GM12872 (cell line): ENCODE results near the gene GSG1L.

Experiments used
- CTCF ChIP-seq: IDR thresholded peaks from 3 replicates; pipeline ENCODE4 v1.5.1; 2011; ENCODE audit warnings: low read depth, mild to moderate bottlenecking, low read length, moderate library complexity; ENCODE audit not compliant: insufficient read depth

Gene GSG1L

DNA sequence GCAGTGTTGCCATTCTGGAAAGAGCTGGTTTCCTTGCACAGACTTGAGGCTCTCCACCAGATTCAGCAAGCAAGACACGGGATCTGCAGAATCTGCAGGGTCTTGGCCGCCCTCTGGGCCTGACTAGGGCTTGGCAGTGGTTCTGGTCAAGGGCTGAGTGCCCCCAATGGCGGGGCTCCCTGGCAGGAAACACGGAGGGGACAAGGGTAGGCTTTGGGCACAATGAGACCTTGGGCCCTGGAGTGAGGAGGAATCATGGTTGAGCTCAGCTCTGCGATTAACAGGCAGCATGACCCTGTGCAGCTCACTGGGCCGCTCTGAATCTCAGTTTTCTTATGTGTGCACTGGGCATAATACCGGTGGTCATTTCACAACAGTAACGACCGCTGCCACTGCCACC is 249.9 kb downstream of the GSG1L start:
- TF ChIP-seq CTCF, result no peak

GRCh38 chr16:27811881-27812280 is 251.6 kb downstream of the GSG1L start:
- TF ChIP-seq CTCF, result no peak

DNA sequence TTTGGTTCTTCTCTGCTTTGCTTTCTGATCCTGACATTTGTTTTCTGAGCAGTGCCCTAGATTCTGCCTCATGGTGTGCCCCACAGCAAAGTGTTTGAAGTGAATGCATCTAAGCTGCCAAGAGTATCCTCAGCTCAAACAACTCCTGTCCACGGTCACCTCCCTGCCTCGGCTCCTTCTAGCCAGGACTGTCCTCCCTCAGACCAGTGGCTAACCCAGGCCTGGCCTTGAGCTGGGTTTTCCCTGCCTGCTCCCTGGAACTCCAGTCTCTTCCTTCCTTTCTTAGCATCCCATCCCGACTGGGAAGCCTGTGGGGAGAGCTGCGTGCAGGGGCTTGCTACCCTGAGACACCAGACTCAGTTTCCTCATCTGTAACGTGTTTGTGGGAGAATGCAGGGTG is 256.5 kb downstream of the GSG1L start:
- no peak for TF ChIP-seq CTCF

DNA sequence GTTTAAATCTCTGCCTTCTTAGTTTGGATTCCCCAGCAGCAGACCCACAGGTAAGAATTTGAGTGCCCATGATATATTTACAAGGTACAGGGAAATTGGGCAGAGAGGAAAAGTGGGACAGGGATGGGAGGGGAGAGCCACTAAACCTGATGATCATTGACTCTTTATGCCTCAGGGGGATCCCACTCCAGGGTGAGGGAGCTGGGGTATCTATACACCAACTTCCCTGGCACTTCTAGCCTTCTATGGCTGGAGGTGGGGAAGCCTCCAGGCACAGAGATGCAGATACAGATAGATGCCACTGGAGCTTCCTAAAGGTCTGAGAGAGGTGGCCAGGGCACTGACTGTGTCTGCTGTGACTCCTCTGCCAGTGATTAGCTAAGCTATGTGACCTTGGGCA is 257.1 kb downstream of the GSG1L start:
- no peak for TF ChIP-seq CTCF

DNA sequence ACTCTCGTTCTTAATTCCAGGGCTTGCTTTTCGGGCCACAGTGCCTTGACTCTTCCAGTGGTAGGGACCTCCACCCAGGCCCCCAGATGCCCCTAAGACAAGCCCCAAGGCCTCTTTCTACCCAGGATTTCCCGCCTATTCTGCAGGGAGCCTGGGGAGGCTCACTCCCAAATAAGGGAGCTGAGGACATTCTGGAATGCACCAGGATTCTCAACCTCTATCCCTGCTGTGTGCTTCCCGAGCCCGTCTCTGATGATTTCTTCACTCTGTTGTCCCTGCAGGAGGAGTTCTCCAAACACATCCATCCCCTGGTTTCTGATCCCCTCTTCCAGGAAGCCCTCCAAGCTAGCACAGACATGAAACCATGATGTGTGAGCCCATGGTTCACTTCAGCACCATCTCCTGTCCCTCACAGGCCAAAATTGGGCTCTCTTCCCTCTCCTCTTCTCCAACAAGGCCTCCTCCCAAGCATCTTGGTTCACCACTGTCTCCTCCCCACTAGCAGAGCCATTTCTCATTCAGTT is 257.6 kb downstream of the GSG1L start:
- TF ChIP-seq CTCF, result no peak

DNA sequence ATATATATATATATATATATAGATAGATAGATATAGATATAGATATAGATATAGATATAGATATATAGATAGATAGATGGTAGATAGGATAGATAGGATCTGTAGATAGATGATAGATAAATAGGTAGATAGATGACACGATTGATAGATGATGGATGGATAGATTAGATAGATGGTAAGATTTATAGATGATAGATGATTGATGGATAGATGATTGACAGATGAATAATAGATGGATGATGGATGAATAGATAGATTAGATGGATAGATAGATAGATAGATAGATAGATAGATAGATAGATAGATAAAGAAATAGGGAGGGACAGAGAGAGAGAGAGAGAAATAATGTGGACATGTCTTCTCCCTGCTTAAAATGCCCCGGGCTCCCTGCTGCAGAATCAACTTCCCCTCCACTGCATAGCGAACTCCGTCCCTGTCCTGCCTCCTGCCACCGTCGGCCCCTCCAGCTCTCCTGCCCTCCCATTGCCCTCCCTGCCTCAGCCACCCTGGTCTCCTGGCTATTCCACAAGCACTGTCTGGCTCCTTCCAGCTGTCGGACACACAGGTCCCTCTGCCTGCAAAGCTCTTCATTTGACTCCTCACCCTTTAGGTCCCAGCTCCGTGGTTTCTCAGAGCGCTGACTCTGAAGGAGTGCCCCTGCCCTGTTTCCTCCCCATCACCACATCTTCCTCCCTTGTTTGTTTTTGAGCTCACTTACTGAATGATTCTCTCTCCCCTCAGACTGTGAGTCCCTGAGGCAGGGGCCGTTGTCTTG is 259.6 kb downstream of the GSG1L start:
- no peak for TF ChIP-seq CTCF

DNA sequence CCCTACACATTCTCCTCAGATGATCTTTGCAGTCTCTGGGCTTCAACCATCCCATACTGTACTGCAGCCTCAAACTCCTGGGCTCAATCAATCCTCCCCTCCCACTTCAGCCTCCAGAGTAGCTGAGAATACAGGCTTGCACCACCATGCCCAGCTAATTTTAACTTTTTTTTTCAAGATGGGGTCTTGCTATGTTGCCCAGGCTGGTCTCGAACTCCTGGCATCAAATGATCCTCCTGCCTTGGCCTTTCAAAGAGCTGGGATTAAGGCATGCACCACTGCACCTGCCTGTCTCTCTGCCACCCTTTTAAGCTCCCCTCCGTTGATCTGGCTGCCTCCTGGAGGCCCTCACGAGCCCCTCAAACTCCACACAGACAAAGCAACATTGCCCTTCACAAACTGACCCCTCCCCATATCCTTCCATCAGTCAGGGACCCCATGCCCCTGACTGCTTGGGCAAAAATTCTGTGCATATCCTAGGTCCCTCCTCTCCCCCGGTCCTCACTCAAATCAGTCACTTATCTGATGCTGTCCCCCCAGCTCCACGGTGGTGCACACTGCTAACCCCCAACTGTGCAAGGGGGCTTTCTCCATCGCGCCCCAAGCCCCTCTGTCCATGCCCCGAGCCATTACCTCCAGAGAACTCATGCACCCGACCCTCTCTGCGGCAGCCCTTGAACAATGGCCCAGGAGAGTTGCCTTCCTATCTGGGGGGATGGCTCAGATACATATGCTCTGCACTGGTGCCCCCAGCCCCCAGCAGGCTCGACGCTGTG is 260.7 kb downstream of the GSG1L start:
- TF ChIP-seq CTCF, result no peak
